HepG2 (cell line): Measurements from ENCODE around the gene HOXA1. TPM values are rescaled to one million over a fixed set of nuclear protein-coding genes. Genes with fewer than 3 reads are reported as not detected.

Source experiments
- GATAD1 ChIP-seq: IDR thresholded peaks from 2 replicates; pipeline ENCODE4 v1.6.1; 2016; ENCODE audit warnings: missing genetic modification reagents, missing compliant biosample characterization
- IRX3 ChIP-seq: sonication (generic); formaldehyde crosslinking; IDR thresholded peaks from 2 replicates; pipeline ENCODE4 v1.8.1; 2023; ENCODE audit warnings: mild to moderate bottlenecking, low read depth, missing genetic modification reagents, borderline replicate concordance
- KAT7 ChIP-seq: IDR thresholded peaks from 2 replicates; pipeline ENCODE4 v1.6.1; 2018; ENCODE audit warnings: borderline replicate concordance, missing compliant biosample characterization
- MED8 ChIP-seq: sonication (generic); formaldehyde crosslinking; IDR thresholded peaks from 2 replicates; pipeline ENCODE4 v1.8.1; 2023; ENCODE audit warnings: mild to moderate bottlenecking, missing genetic modification reagents; ENCODE audit not compliant: insufficient replicate concordance
- PHF8 ChIP-seq: sonication (generic); formaldehyde crosslinking; IDR thresholded peaks from 2 replicates; pipeline ENCODE4 v1.5.0; 2020; ENCODE audit warnings: missing genetic modification reagents
- POLR2AphosphoS5 ChIP-seq: IDR thresholded peaks from 2 replicates; pipeline ENCODE4 v1.6.1; 2012; ENCODE audit warnings: low read depth, low read length
- REL ChIP-seq: sonication (generic); formaldehyde crosslinking; conservative IDR thresholded peaks from 2 replicates; pipeline ENCODE4 v1.8.0; 2022; ENCODE audit warnings: mild to moderate bottlenecking, missing genetic modification reagents, moderate library complexity
- SIN3B ChIP-seq: fragments of 150-350 bp; IDR thresholded peaks from 2 replicates; pipeline ENCODE4 v1.6.1; 2014; ENCODE audit warnings: low read length
- ZFP91 ChIP-seq: sonication (generic); formaldehyde crosslinking; IDR thresholded peaks from 2 replicates; pipeline ENCODE4 v1.9.0; 2022; ENCODE audit warnings: missing genetic modification reagents, mild to moderate bottlenecking, borderline replicate concordance
- ZFX ChIP-seq: sonication (generic); formaldehyde crosslinking; IDR thresholded peaks from 2 replicates; pipeline ENCODE4 v1.4.0; 2020; ENCODE audit warnings: mild to moderate bottlenecking, low read depth, missing genetic modification reagents, moderate library complexity
- ZNF160 ChIP-seq: sonication (generic); formaldehyde crosslinking; IDR thresholded peaks from 2 replicates; pipeline ENCODE4 v1.8.0; 2022; ENCODE audit warnings: mild to moderate bottlenecking, inconsistent platforms, missing genetic modification reagents
- ZNF326 ChIP-seq: sonication (generic); formaldehyde crosslinking; IDR thresholded peaks from 2 replicates; pipeline ENCODE4 v1.4.0; 2020; ENCODE audit warnings: missing genetic modification reagents, borderline replicate concordance
- ZNF430 ChIP-seq: sonication (generic); formaldehyde crosslinking; IDR thresholded peaks from 2 replicates; pipeline ENCODE4 v1.9.0; 2021; ENCODE audit warnings: mild to moderate bottlenecking, missing genetic modification reagents
- polyA plus RNA-seq, 8 experiments: library from polyadenylated mRNA; depleted of rRNA in 3 of 8; stranded (reverse) in 7 of 8; unstranded in 1 of 8; fragments of >200 nt; fragmentation: Illumina TruSeq in 4 of 8; extraction: Trizol in 4 of 8; gene quantifications; 2 replicates each; pipeline versions ENCODE4 v1.2.1 to v1.2.3, GENCODE V29; 2011 to 2016; ENCODE audit warnings: low read depth in 4 of 8, missing spikeins in 1 of 8, mixed read lengths in 1 of 8; ENCODE audit not compliant: insufficient read depth in 1 of 8
- total RNA-seq, 5 experiments: library from RNA; depleted of rRNA; stranded (reverse); fragments of >200 nt; fragmentation: Illumina TruSeq; extraction: Trizol; gene quantifications; 2 replicates each; pipeline ENCODE4 v1.2.3, GENCODE V29; 2016; ENCODE audit warnings: low read depth in 1 of 5
- TF ChIP-seq, protein P1 (sequence below): sonication (generic); formaldehyde crosslinking; IDR thresholded peaks from 2 replicates; pipeline ENCODE4 v1.8.1; 2023; ENCODE audit warnings: mild to moderate bottlenecking, moderate library complexity, missing genetic modification reagents
- TF ChIP-seq, protein P2 (sequence below): sonication (generic); formaldehyde crosslinking; IDR thresholded peaks from 2 replicates; pipeline ENCODE4 v1.8.1; 2022; ENCODE audit warnings: low read depth, mild to moderate bottlenecking, missing genetic modification reagents

Gene HOXA1
- total and polyA plus RNA-seq, 2 of the 13 experiments (the other 11 are each of a cell fraction or from before 2014, with no cell fraction given) = 0.18 to 0.20 TPM

- peak; percentile 41; the same call in 1 of the 2 replicates for TF ChIP-seq PHF8
- no peak for TF ChIP-seq ZNF160 (CRISPR knock-in tag)
- TF ChIP-seq ZNF326 = no peak
- TF ChIP-seq POLR2AphosphoS5 = peak; percentile 34; the same call in 1 of the 2 replicates
- no peak for TF ChIP-seq MED8 (CRISPR knock-in tag)
- no peak for TF ChIP-seq KAT7 (CRISPR knock-in tag)
- TF ChIP-seq ZFP91 (CRISPR knock-in tag) = 0 out of 2 replicates have a peak, but pooled peaks have one; percentile 45
- TF ChIP-seq, protein P1, sequence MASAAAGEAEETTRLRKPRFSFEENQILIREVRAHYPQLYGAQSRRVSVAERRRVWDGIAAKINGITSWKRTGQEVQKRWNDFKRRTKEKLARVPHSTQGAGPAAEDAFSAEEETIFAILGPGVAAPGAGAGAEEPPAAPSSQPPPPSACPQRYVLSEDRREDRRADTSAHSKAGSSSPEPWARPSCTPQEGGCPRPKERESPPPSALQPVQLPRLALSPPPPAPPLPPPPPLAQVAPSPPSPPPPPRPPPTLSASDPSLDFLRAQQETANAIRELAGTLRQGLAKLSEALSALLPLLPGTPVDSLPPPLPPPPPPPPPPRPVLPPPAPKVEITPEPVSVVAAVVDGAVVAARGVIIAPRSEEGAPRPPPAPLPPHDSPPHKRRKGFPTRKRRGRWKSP = no peak
- TF ChIP-seq ZNF430 (CRISPR knock-in tag) = no peak; the same call in 1 of the 2 replicates
- no peak; the same call in 1 of the 2 replicates for TF ChIP-seq ZFX (CRISPR knock-in tag)
- TF ChIP-seq, protein P2, sequence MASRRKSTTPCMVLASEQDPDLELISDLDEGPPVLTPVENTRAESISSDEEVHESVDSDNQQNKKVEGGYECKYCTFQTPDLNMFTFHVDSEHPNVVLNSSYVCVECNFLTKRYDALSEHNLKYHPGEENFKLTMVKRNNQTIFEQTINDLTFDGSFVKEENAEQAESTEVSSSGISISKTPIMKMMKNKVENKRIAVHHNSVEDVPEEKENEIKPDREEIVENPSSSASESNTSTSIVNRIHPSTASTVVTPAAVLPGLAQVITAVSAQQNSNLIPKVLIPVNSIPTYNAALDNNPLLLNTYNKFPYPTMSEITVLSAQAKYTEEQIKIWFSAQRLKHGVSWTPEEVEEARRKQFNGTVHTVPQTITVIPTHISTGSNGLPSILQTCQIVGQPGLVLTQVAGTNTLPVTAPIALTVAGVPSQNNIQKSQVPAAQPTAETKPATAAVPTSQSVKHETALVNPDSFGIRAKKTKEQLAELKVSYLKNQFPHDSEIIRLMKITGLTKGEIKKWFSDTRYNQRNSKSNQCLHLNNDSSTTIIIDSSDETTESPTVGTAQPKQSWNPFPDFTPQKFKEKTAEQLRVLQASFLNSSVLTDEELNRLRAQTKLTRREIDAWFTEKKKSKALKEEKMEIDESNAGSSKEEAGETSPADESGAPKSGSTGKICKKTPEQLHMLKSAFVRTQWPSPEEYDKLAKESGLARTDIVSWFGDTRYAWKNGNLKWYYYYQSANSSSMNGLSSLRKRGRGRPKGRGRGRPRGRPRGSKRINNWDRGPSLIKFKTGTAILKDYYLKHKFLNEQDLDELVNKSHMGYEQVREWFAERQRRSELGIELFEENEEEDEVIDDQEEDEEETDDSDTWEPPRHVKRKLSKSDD (CRISPR knock-in tag) = no peak
- TF ChIP-seq SIN3B = no peak
- TF ChIP-seq IRX3 (CRISPR knock-in tag) = no peak
- TF ChIP-seq REL (CRISPR knock-in tag) = no peak
- no peak for TF ChIP-seq GATAD1 (CRISPR knock-in tag)
These were observed 47.5 kb upstream of the HOXA1 start, which contains the start of gene HOXA5 (continued) for GRCh38 chr7:27143023-27143949.
